Tibial nerve (tissue), 4 donors: ENCODE results near the gene FAM131B. TPM values are rescaled to one million over a fixed set of nuclear protein-coding genes. Genes with fewer than 3 reads are reported as not detected.

Experiments
- DNase-seq, 2 donors: peaks; one replicate each; pipeline ENCODE4 v3.0.0-alpha.2; 2019; ENCODE audit warnings: low spot score in 2 of 2
- H3K27ac ChIP-seq, 4 donors: fragments of 200-600 bp; sonication (generic) in 3 of 4; one replicate each; pipeline ENCODE4 v1.5.1; 2017 to 2019; ENCODE audit warnings: mild to moderate bottlenecking in 1 of 4
- H3K27me3 ChIP-seq, 2 donors: fragments of 200-600 bp; sonication (generic) in 1 of 2; one replicate each; pipeline versions ENCODE4 v1.5.1 to v1.6.0; 2017 to 2019
- H3K36me3 ChIP-seq, 3 donors: fragments of 200-600 bp; sonication (generic); one replicate each; pipeline ENCODE4 v1.5.1; 2018 to 2019
- H3K4me1 ChIP-seq, 4 donors: fragments of 200-600 bp; sonication (generic) in 3 of 4; one replicate each; pipeline ENCODE4 v1.5.1; 2017 to 2019
- H3K4me3 ChIP-seq, 4 donors: fragments of 200-600 bp; sonication (generic) in 3 of 4; one replicate each; pipeline ENCODE4 v1.5.1; 2017 to 2019; ENCODE audit warnings: mild to moderate bottlenecking in 1 of 4, moderate library complexity in 1 of 4
- H3K9me3 ChIP-seq, 4 donors: fragments of 200-600 bp; sonication (generic) in 3 of 4; one replicate each; pipeline ENCODE4 v1.5.1; 2017 to 2019
- EP300 ChIP-seq, 2 donors: sonication (generic); formaldehyde crosslinking; IDR thresholded peaks; one replicate each; pipeline ENCODE4 v1.6.1; 2017; ENCODE audit warnings: antibody characterized with exemption in 2 of 2, mild to moderate bottlenecking in 1 of 2
- POLR2A ChIP-seq, 2 donors: fragments of 450-650 bp; IDR thresholded peaks; one replicate each; pipeline ENCODE4 v1.6.1; 2017; ENCODE audit warnings: antibody characterized with exemption in 2 of 2, mild to moderate bottlenecking in 2 of 2, moderate library complexity in 2 of 2
- WGBS, 2 donors: methylation state at CpG; one replicate each; pipeline ENCODE4 v1.1.5; 2018; 5-methylcytosine and 5-hydroxymethylcytosine counted together
- total RNA-seq, 4 donors: library from RNA; depleted of rRNA; stranded (reverse); fragments of >200 nt; gene quantifications; one replicate each; pipeline ENCODE4 v1.1.0, GENCODE V29; 2016
- TF ChIP-seq, protein P1 (sequence below), 5 experiments: fragments of 200-600 bp in 3 of 5; fragments of 450-650 bp in 2 of 5; sonication (generic) in 3 of 5; IDR thresholded peaks; one replicate each; pipeline ENCODE4 v1.5.1; 2016 to 2019; ENCODE audit warnings: antibody characterized with exemption in 5 of 5, mild to moderate bottlenecking in 3 of 5, moderate library complexity in 2 of 5

Gene FAM131B
- total RNA-seq, 4 donors from 2014 or later = 1.2 to 9.0 (median 1.5) TPM

GRCh38 chr7:143345428-143345900, 17.0 kb downstream of the FAM131B start:
- Histone ChIP-seq H3K4me3 (peak overlapping the region in 3 of 4 donors; percentile 3 to 15 (median 15)), H3K27me3 (peaks cover 0 to 6% of the 10 kb centered on the region in 2 donors), H3K27ac (no peak overlapping the region), H3K9me3 (no peaks in the 10 kb centered on the region), H3K36me3 (no peaks in the 10 kb centered on the region), H3K4me1 (peaks cover 0 to 6% (median 0%) of the 10 kb centered on the region in 4 donors)
- DNase-seq = no peak
- WGBS, 2 donors = 8 to 9% methylated on average over 30 to 34 of the region's 35 CpGs
- TF ChIP-seq, protein P1, sequence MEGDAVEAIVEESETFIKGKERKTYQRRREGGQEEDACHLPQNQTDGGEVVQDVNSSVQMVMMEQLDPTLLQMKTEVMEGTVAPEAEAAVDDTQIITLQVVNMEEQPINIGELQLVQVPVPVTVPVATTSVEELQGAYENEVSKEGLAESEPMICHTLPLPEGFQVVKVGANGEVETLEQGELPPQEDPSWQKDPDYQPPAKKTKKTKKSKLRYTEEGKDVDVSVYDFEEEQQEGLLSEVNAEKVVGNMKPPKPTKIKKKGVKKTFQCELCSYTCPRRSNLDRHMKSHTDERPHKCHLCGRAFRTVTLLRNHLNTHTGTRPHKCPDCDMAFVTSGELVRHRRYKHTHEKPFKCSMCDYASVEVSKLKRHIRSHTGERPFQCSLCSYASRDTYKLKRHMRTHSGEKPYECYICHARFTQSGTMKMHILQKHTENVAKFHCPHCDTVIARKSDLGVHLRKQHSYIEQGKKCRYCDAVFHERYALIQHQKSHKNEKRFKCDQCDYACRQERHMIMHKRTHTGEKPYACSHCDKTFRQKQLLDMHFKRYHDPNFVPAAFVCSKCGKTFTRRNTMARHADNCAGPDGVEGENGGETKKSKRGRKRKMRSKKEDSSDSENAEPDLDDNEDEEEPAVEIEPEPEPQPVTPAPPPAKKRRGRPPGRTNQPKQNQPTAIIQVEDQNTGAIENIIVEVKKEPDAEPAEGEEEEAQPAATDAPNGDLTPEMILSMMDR (IDR thresholded peaks at IDR 0.05) = peak; percentile 23 to 48 (median 36)
- TF ChIP-seq EP300 (IDR thresholded peaks at IDR 0.05) (no peak), POLR2A (IDR thresholded peaks at IDR 0.05) (no peak)

GRCh38 chr7:143343596-143343995, 18.9 kb downstream of the FAM131B start:
- WGBS, 2 donors = 90 to 93% methylated on average over 3 of the region's 3 CpGs
- H3K4me1 ChIP-seq = peaks cover 0 to 6% (median 0%) of the 10 kb centered on the region in 4 donors
- H3K36me3 ChIP-seq = no peaks in the 10 kb centered on the region
- no peak for TF ChIP-seq EP300 (IDR thresholded peaks at IDR 0.05)
- no peak for TF ChIP-seq POLR2A (IDR thresholded peaks at IDR 0.05)
- TF ChIP-seq, protein P1 (IDR thresholded peaks at IDR 0.05) = no peak
- DNase-seq = no peak
- H3K27me3 ChIP-seq = peaks cover 0 to 6% of the 10 kb centered on the region in 2 donors
- no peak overlapping the region for H3K4me3 ChIP-seq
- no peak overlapping the region for H3K27ac ChIP-seq
- no peaks in the 10 kb centered on the region for H3K9me3 ChIP-seq

DNA sequence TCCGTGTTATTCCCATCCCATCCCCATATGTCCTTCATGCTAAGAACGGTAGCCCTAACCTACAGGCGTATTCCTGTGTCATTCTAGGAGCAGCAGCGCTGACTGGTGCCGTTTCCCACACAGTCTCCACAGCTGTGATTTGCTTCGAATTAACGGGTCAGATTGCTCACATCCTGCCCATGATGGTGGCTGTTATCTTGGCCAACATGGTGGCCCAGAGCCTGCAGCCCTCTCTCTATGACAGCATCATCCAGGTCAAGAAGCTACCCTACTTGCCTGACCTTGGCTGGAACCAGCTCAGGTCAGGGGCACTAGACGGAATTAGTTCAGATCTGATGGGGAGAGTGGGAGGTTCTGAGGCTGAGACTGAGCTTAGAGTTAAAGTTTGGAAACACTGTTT, 20.7 kb downstream of the FAM131B start:
- no peak for DNase-seq
- Histone ChIP-seq H3K4me1 (peaks cover 0 to 6% (median 0%) of the 10 kb centered on the region in 4 donors), H3K4me3 (no peak overlapping the region), H3K27me3 (peaks cover 0 to 6% of the 10 kb centered on the region in 2 donors), H3K27ac (no peak overlapping the region), H3K9me3 (no peaks in the 10 kb centered on the region), H3K36me3 (no peaks in the 10 kb centered on the region)
- TF ChIP-seq POLR2A (IDR thresholded peaks at IDR 0.05) = no peak
- TF ChIP-seq EP300 (IDR thresholded peaks at IDR 0.05) = no peak
- TF ChIP-seq, protein P1 (IDR thresholded peaks at IDR 0.05) = no peak
- WGBS, 2 donors = 94% methylated on average over 8 of the region's 8 CpGs

DNA sequence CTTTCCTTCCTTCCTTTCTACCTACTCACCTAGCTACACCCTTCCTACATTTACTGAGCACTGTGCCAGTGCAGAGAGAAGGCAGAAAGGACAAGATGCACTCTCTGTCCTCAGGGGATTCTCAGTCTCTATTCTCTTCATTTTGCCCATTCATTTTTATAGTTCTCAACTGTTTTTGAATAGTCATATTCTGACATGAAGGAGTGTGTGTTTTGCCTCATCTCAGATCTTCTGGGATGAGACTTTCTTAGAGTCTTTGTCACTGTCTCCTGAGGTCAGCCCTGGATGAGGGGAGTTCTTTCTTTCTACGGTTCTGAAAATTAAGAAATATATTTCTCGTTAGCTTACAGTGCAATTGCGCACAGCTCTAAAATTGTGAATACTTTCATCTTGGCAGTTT, 25.3 kb downstream of the FAM131B start:
- H3K36me3 ChIP-seq = no peaks in the 10 kb centered on the region
- TF ChIP-seq, protein P1 (IDR thresholded peaks at IDR 0.05) = no peak
- TF ChIP-seq POLR2A (IDR thresholded peaks at IDR 0.05) (no peak), EP300 (IDR thresholded peaks at IDR 0.05) (no peak)
- no peaks in the 10 kb centered on the region for H3K9me3 ChIP-seq
- H3K4me1 ChIP-seq = no peaks in the 10 kb centered on the region
- H3K27me3 ChIP-seq = no peaks in the 10 kb centered on the region
- WGBS, 2 donors = 78 to 82% methylated on average over 3 of the region's 3 CpGs
- H3K4me3 ChIP-seq = no peak overlapping the region
- no peak for DNase-seq
- H3K27ac ChIP-seq = no peak overlapping the region

DNA sequence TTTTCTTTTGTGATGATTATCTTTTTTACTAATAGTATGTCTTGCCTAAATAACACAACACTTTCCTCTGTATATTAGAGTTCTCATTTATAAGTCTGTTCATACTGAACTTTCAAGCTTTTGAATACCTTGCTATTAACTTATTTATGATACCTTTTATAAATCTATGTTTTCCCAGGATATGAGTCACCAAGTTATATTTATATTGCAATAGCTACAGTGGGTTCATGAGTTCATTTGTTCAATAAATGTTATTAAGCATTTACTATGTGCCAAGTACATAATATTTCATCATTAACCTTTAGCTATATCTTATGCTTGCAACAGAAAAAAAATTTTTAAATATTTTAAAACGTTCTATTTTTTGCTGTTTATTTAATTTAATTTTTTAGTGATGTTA, 28.3 kb downstream of the FAM131B start:
- no peaks in the 10 kb centered on the region for H3K36me3 ChIP-seq
- DNase-seq = no peak

More for the DNA sequence above, 28.3 kb downstream of the FAM131B start:
- no peaks in the 10 kb centered on the region for H3K9me3 ChIP-seq
- TF ChIP-seq POLR2A (IDR thresholded peaks at IDR 0.05) (no peak), EP300 (IDR thresholded peaks at IDR 0.05) (no peak)
- TF ChIP-seq, protein P1 (IDR thresholded peaks at IDR 0.05) = no peak
- WGBS, 2 donors = 48 to 49% methylated on average over 1 of the region's 1 CpG
- H3K27me3 ChIP-seq = no peaks in the 10 kb centered on the region
- H3K4me1 ChIP-seq = peaks cover 0 to 8% (median 4%) of the 10 kb centered on the region in 4 donors
- no peak overlapping the region for H3K27ac ChIP-seq
- no peak overlapping the region for H3K4me3 ChIP-seq
